ENCODE data around the gene ZHX3.

The ZHX3 gene

DNA sequence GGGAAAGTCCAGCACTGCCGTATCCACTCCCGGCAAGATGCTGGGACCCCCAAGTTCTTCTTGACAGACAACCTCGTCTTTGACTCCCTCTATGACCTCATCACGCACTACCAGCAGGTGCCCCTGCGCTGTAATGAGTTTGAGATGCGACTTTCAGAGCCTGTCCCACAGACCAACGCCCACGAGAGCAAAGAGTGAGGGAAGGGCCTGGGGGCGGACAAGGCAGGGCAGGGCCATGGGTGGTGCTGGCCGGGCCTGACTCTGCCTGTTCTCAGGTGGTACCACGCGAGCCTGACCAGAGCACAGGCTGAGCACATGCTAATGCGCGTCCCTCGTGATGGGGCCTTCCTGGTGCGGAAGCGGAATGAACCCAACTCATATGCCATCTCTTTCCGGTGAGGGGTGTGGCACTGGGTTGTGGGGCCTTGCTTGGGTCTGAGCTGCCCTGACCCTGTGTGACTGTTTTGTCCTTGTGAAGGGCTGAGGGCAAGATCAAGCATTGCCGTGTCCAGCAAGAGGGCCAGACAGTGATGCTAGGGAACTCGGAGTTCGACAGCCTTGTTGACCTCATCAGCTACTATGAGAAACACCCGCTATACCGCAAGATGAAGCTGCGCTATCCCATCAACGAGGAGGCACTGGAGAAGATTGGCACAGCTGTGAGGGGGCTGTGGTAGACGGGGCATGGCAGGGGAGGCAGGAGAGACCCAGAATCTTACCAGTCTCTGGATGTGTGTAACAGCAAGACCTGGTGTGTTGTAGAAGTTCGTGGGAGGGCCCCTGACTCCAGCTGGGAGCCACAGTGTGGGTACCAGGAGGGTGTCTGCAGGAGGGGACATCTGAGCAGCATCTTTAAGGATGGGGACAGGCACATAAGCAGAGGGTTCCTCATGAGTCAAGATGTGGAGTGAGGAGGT lies 151.1 kb downstream of the ZHX3 start:
- H3K4me3 ChIP-seq (ENCODE audit: low read depth, low read length), result no peak overlapping the region
- POLR2A ChIA-PET, result no interaction called here
- no peak for DNase-seq (ENCODE audit: low read depth, low spot score)
- CTCF ChIA-PET, result interaction anchor here (2.6 to 12.7 kb wide), 2 partner anchors 8 to 173 kb away, joined by 7 to 404 read pairs; partner anchors contain the start of gene LPIN3
- TF ChIP-seq, protein P1, sequence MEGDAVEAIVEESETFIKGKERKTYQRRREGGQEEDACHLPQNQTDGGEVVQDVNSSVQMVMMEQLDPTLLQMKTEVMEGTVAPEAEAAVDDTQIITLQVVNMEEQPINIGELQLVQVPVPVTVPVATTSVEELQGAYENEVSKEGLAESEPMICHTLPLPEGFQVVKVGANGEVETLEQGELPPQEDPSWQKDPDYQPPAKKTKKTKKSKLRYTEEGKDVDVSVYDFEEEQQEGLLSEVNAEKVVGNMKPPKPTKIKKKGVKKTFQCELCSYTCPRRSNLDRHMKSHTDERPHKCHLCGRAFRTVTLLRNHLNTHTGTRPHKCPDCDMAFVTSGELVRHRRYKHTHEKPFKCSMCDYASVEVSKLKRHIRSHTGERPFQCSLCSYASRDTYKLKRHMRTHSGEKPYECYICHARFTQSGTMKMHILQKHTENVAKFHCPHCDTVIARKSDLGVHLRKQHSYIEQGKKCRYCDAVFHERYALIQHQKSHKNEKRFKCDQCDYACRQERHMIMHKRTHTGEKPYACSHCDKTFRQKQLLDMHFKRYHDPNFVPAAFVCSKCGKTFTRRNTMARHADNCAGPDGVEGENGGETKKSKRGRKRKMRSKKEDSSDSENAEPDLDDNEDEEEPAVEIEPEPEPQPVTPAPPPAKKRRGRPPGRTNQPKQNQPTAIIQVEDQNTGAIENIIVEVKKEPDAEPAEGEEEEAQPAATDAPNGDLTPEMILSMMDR (IDR thresholded peaks at IDR 0.05; ENCODE audit: insufficient read depth, low read length, missing control alignments), result no peak

DNA sequence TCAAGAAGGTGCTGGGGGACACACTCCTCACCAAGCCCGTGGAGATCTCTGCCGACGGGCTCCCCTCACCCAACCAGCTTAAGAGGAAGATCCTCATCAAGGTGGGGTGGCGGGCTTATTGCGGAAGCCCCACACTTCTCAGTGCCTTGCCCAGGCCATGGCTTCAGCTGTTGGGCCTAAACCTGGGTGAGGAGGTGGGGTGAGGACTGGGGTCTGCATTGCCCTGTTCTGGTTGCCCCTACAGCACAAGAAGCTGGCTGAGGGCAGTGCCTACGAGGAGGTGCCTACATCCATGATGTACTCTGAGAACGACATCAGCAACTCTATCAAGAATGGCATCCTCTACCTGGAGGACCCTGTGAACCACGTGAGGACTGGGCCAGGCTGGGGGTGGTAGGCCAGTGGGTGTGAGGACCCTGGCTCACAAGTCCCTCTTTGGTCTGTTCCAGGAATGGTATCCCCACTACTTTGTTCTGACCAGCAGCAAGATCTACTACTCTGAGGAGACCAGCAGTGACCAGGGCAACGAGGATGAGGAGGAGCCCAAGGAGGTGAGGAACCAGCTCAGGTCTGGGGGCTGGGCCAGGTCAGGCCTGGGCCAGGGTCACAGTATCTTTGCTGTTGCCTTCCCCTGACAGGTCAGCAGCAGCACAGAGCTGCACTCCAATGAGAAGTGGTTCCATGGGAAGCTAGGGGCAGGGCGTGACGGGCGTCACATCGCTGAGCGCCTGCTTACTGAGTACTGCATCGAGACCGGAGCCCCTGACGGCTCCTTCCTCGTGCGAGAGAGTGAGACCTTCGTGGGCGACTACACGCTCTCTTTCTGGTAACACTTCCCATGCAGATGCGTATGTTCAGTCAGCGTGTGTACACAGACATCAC lies 152.3 kb downstream of the ZHX3 start:
- CTCF ChIA-PET, result interaction anchor here (1.3 to 2.6 kb wide), 5 partner anchors 10 to 175 kb away, joined by 3 to 9 read pairs (median 4); partner anchors contain the start of gene LPIN3
- POLR2A ChIA-PET, result no interaction called here
- H3K4me3 ChIP-seq (ENCODE audit: low read depth, low read length), result no peak overlapping the region
- TF ChIP-seq, protein P1 (IDR thresholded peaks at IDR 0.05; ENCODE audit: insufficient read depth, low read length, missing control alignments), result no peak
- DNase-seq (ENCODE audit: low read depth, low spot score), result no peak

DNA sequence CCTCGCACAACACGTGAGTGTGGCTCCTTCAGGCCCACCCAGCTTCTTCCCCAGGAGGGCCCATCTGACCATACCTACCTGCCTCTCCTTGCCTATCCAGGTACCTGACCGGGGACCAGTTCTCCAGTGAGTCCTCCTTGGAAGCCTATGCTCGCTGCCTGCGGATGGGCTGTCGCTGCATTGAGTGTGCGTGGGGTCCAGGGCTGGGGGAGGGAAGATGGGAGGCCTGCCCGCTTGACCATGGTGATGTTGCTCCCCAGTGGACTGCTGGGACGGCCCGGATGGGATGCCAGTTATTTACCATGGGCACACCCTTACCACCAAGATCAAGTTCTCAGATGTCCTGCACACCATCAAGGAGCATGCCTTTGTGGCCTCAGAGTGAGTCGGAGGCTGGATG lies 153.7 kb downstream of the ZHX3 start:
- H3K4me3 ChIP-seq (ENCODE audit: low read depth, low read length), result no peak overlapping the region
- DNase-seq (ENCODE audit: low read depth, low spot score), result no peak
- TF ChIP-seq, protein P1 (IDR thresholded peaks at IDR 0.05; ENCODE audit: insufficient read depth, low read length, missing control alignments), result no peak
- POLR2A ChIA-PET, result interaction anchor here (1.0 kb wide), 1 partner anchor 14 kb away, joined by 3 read pairs; no protein-coding TSS in a partner anchor
- CTCF ChIA-PET, result interaction anchor here (1.1 to 2.4 kb wide), 7 partner anchors 9 to 177 kb away, joined by 3 to 13 read pairs (median 4); partner anchors contain the start of gene LPIN3

DNA sequence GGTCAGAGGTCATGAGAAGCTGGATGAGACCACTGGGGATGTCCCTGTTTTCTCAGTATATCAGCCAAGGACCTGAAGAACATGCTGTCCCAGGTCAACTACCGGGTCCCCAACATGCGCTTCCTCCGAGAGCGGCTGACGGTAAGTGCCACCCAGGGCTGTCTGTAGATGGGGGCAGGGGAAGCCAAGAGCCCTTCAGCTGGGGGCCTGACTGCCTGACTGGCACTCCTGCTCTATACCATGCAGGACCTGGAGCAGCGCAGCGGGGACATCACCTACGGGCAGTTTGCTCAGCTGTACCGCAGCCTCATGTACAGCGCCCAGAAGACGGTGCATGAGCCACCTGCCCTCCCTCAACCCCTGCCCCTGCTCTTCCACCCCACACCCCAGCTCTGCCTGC lies 155.1 kb downstream of the ZHX3 start:
- CTCF ChIA-PET, result interaction anchor here (1.2 to 2.4 kb wide), 6 partner anchors 8 to 178 kb away, joined by 3 to 13 read pairs (median 5); partner anchors contain the start of gene LPIN3
- no peak for DNase-seq (ENCODE audit: low read depth, low spot score)

DNA sequence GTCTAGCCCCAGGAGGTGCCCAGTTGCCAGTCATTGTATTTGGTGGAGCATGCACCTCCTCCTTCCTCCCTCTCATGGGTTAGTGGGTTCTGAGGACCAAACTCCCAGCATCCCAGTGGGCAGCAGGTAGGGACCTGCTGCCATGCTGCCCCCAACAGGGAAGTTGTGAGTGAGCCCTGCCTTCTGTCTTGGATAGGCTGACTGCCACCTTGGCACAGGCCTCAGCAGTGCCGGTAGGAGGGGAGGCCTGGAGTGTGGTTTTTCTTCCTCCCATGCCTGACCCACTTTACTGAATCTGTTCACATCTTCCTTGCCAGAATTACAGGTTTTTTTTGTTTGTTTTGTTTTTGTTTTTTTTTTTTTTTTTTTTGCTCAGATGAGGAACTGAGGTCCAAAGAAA lies 155.6 kb downstream of the ZHX3 start:
- ChIA-PET CTCF (interaction anchor here (1.7 to 13.1 kb wide), 3 partner anchors 10 to 179 kb away, joined by 6 to 126 read pairs (median 13); partner anchors contain the start of gene LPIN3), POLR2A (no interaction called here)
- no peak overlapping the region for H3K4me3 ChIP-seq (ENCODE audit: low read depth, low read length)
- TF ChIP-seq, protein P1 (IDR thresholded peaks at IDR 0.05; ENCODE audit: insufficient read depth, low read length, missing control alignments), result no peak
- no peak for DNase-seq (ENCODE audit: low read depth, low spot score)

More for the DNA sequence above, 155.1 kb downstream of the ZHX3 start:
- TF ChIP-seq, protein P1 (IDR thresholded peaks at IDR 0.05; ENCODE audit: insufficient read depth, low read length, missing control alignments), result no peak
- no peak overlapping the region for H3K4me3 ChIP-seq (ENCODE audit: low read depth, low read length)
- POLR2A ChIA-PET, result no interaction called here

Data from AG04449 (cell line).